H1 (cell line): Measurements from ENCODE around the gene CISD1. TPM values are rescaled to one million over a fixed set of nuclear protein-coding genes. Genes with fewer than 3 reads are reported as not detected.

Experiments
- ASH2L ChIP-seq: fragments of 200-600, 300-600 bp; sonication (generic); IDR thresholded peaks from one replicate; pipeline ENCODE4 v1.7.1; 2017; ENCODE audit warnings: low read length
- ATF2 ChIP-seq: IDR thresholded peaks from 2 replicates; pipeline ENCODE4 v1.6.1; 2012; ENCODE audit warnings: low read length, inconsistent platforms
- CHD2 ChIP-seq: IDR thresholded peaks from 2 replicates; pipeline ENCODE4 v1.6.1; 2012; ENCODE audit warnings: low read length, improper control_type of control experiment
- MAFK ChIP-seq: IDR thresholded peaks from 2 replicates; pipeline ENCODE4 v1.6.1; 2012; ENCODE audit warnings: low read depth, mild to moderate bottlenecking, improper control_type of control experiment, low read length
- RBBP5 ChIP-seq: IDR thresholded peaks from 2 replicates; pipeline ENCODE4 v1.7.1; 2012; ENCODE audit warnings: low read depth, mild to moderate bottlenecking, inconsistent platforms, low read length, moderate library complexity, borderline replicate concordance
- SAP30 ChIP-seq: fragments of 300-600 bp; sonication (generic); IDR thresholded peaks from 2 replicates; pipeline ENCODE4 v1.7.1; 2012; ENCODE audit warnings: low read length, moderate library complexity, mild to moderate bottlenecking, inconsistent platforms; ENCODE audit not compliant: insufficient read depth, insufficient replicate concordance
- SRF ChIP-seq: IDR thresholded peaks from 2 replicates; pipeline ENCODE4 v1.6.1; 2011; ENCODE audit warnings: mild to moderate bottlenecking, low read depth, low read length, moderate library complexity
- TAF7 ChIP-seq: optimal IDR thresholded peaks from 2 replicates; pipeline ENCODE3; 2011; ENCODE audit warnings: low read depth, mild to moderate bottlenecking, inconsistent platforms, low read length, moderate library complexity, borderline replicate concordance
- TBP ChIP-seq: IDR thresholded peaks from 2 replicates; pipeline ENCODE4 v1.6.1; 2011; ENCODE audit warnings: low read depth, low read length, improper control_type of control experiment
- polyA plus RNA-seq, 7 experiments: library from polyadenylated mRNA; depleted of rRNA in 3 of 7; stranded (reverse) in 5 of 7; unstranded in 2 of 7; fragments of >200 nt in 5 of 7; fragments of 200-250 nt in 2 of 7; gene quantifications; 1 replicate in 5 of 7; 2 replicates in 1 of 7; 4 replicates in 1 of 7; pipeline versions ENCODE4 v1.2.1 to v1.2.3, GENCODE V29; 2011 to 2013; ENCODE audit warnings: missing spikeins in 2 of 7, mixed read lengths in 2 of 7
- total RNA-seq: library from RNA; stranded (reverse); fragmentation: NEBNext Ultra II Directional; extraction: Animal tissue kit (Norgen Biotek cat#: 25700); gene quantifications from 2 replicates; pipeline ENCODE4 v1.2.1, GENCODE V29; 2021

CISD1 gene
- total and polyA plus RNA-seq, 2 of the 8 experiments (the other 6 are each of a cell fraction or from before 2014, with no cell fraction given) = 22.6 to 43.2 TPM

DNA sequence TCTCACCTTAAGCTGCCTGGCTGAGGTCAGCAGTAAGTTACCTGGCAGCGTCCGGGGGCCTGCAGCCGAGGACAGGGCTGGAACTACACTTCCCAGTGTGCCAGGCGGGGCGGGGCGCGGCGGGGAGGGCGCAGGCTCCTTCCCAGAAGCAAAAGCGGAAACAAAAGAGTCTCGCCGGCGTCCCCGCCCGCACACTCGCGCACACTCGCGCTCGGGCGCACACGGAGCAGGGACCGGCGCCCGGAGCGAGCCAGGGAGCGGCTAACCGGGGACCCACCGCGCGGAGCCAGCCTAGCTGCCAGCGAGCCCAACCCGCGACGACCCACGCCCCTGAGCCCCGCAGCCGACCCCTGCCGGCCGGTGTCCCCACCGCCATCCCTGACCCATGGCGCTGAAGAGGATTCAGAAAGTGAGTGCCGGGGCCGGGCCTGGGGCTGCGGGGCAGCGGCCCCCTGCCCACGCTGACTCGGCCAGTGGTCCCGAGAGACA lies 65.9 kb downstream of the CISD1 start, which contains the start of gene UBE2D1 (continued):
- peak; percentile 93 for TF ChIP-seq ASH2L
- TF ChIP-seq CHD2 = no peak
- no peak for TF ChIP-seq ATF2
- no peak for TF ChIP-seq SAP30
- no peak for TF ChIP-seq SRF
- TF ChIP-seq TAF7 = peak; percentile 82
- peak; percentile 87 for TF ChIP-seq TBP
- peak; percentile 97 for TF ChIP-seq RBBP5
- TF ChIP-seq MAFK = peak; percentile 26; the same call in 1 of the 2 replicates
